Upper lobe of left lung (tissue), 6 donors: ENCODE measurements around the gene ZNF611. TPM values are rescaled to one million over a fixed set of nuclear protein-coding genes. Genes with fewer than 3 reads are reported as not detected.
"Not testable (repeated sequence)": the region's sequence is repeated elsewhere in the genome, so short reads cannot be mapped to it uniquely, and the experiment has no call there.

Experiments used
- ATAC-seq, 2 donors: fragments of 200-7000 bp; cut with Tn5 transposase; one replicate each; pipeline ENCODE4 v1.9.1; 2022; ENCODE audit warnings: mild to moderate bottlenecking in 2 of 2, moderate library complexity in 2 of 2; ENCODE audit not compliant: low FRiP score in 2 of 2
- DNase-seq, 2 donors: peaks; one replicate each; pipeline ENCODE4 v3.0.0-alpha.2; 2019 to 2020
- H3K27ac ChIP-seq, 4 donors: fragments of 200-600 bp; sonication (generic); one replicate each; pipeline ENCODE4 v1.5.1; 2016 to 2019
- H3K27me3 ChIP-seq, 4 donors: fragments of 200-600 bp; sonication (generic); one replicate each; pipeline ENCODE4 v1.5.1; 2017 to 2019
- H3K36me3 ChIP-seq, 4 donors: fragments of 200-600 bp; sonication (generic); one replicate each; pipeline ENCODE4 v1.5.1; 2016 to 2019
- H3K4me1 ChIP-seq, 4 donors: fragments of 200-600 bp; sonication (generic); one replicate each; pipeline ENCODE4 v1.5.1; 2018 to 2019
- H3K4me3 ChIP-seq, 4 donors: fragments of 200-600 bp; sonication (generic); one replicate each; pipeline ENCODE4 v1.5.1; 2017 to 2019; ENCODE audit warnings: mild to moderate bottlenecking in 2 of 4, moderate library complexity in 1 of 4
- H3K9me3 ChIP-seq, 4 donors: fragments of 200-600 bp; sonication (generic); one replicate each; pipeline ENCODE4 v1.5.1; 2018 to 2019
- CTCF ChIP-seq, 6 experiments: fragments of 450-650 bp in 4 of 6; fragments of 200-600 bp in 2 of 6; sonication (generic) in 2 of 6; IDR thresholded peaks; one replicate each; pipeline ENCODE4 v1.5.1; 2016 to 2019; ENCODE audit warnings: antibody characterized with exemption in 6 of 6
- EP300 ChIP-seq, 4 donors: sonication (generic); formaldehyde crosslinking; IDR thresholded peaks; one replicate each; pipeline ENCODE4 v1.5.1; 2017; ENCODE audit warnings: antibody characterized with exemption in 4 of 4, control low read depth in 2 of 4
- POLR2A ChIP-seq, 4 donors: fragments of 450-650 bp; IDR thresholded peaks; one replicate each; pipeline ENCODE4 v1.5.1; 2016 to 2017; ENCODE audit warnings: antibody characterized with exemption in 4 of 4, mild to moderate bottlenecking in 2 of 4
- POLR2AphosphoS5 ChIP-seq, 2 donors: sonication (generic); formaldehyde crosslinking; IDR thresholded peaks; one replicate each; pipeline ENCODE4 v1.5.1; 2017; ENCODE audit warnings: antibody characterized with exemption in 2 of 2
- WGBS, 2 donors: methylation state at CpG; one replicate each; pipeline ENCODE4 v1.1.5; 2017 to 2018; 5-methylcytosine and 5-hydroxymethylcytosine counted together
- total RNA-seq, 6 donors: library from RNA; depleted of rRNA in 4 of 6; stranded (reverse); fragments of >200 nt in 4 of 6; gene quantifications; one replicate each; pipeline versions ENCODE4 v1.1.0 to v1.2.1, GENCODE V29; 2016 to 2021
- donor health status: DM: no; HTN: no; CAD: no; lungs with moderate emphysema.
- donor health status: DM: no; HTN: yes; CAD: no; lungs with severe emphysema.

ZNF611 gene
- total RNA-seq, 6 donors from 2014 or later, result 9.0 to 44.0 (median 20.1) TPM

GRCh38 chr19:52735734-52736133, 890 bp upstream of the ZNF611 start:
- peak; percentile 67 to 77 for ATAC-seq
- 36 to 54% methylated on average over 15 to 18 of the region's 18 CpGs for WGBS, 2 donors
- Histone ChIP-seq H3K36me3 (no peaks in the 10 kb centered on the region), H3K27me3 (no peaks in the 10 kb centered on the region), H3K9me3 (no peaks in the 10 kb centered on the region), H3K4me3 (peak overlapping the region in 3 of 4 donors; percentile 67 to 81 (median 77)), H3K4me1 (peaks cover 7 to 29% (median 13%) of the 10 kb centered on the region in 4 donors), H3K27ac (peak overlapping the region; percentile 89 to 95 (median 90))
- DNase-seq, result peak; percentile 70 to 89
- peak; percentile 38 to 63 for TF ChIP-seq POLR2AphosphoS5 (IDR thresholded peaks at IDR 0.05)
- peak in 1 of 4 donors; percentile 19 for TF ChIP-seq POLR2A (IDR thresholded peaks at IDR 0.05)
- TF ChIP-seq CTCF (IDR thresholded peaks at IDR 0.05), result no peak
- peak in 2 of 4 donors; percentile 35 to 64 for TF ChIP-seq EP300 (IDR thresholded peaks at IDR 0.05)

- ATAC-seq (peak; percentile 37 to 55), DNase-seq (peak in 1 of 2 donors; percentile 86)
- H3K4me1 ChIP-seq, result peaks cover 7 to 29% (median 13%) of the 10 kb centered on the region in 4 donors
- peak overlapping the region; percentile 89 to 95 (median 90) for H3K27ac ChIP-seq
- H3K4me3 ChIP-seq, result peak overlapping the region; percentile 42 to 81 (median 72)
- TF ChIP-seq POLR2A (IDR thresholded peaks at IDR 0.05) (no peak), EP300 (IDR thresholded peaks at IDR 0.05) (no peak), POLR2AphosphoS5 (IDR thresholded peaks at IDR 0.05) (no peak), CTCF (IDR thresholded peaks at IDR 0.05) (no peak)
- H3K9me3 ChIP-seq, result no peaks in the 10 kb centered on the region
- no peaks in the 10 kb centered on the region for H3K36me3 ChIP-seq
- no peaks in the 10 kb centered on the region for H3K27me3 ChIP-seq
- 0 to 1% methylated on average over 28 to 33 of the region's 39 CpGs for WGBS, 2 donors
Measured at GRCh38 chr19:52734331-52734892, 432 bp downstream of the ZNF611 start.

GRCh38 chr19:52726051-52726450, 8.8 kb downstream of the ZNF611 start:
- not testable (repeated sequence) for H3K9me3 ChIP-seq, ATAC-seq, H3K4me3 ChIP-seq, H3K4me1 ChIP-seq, H3K27ac ChIP-seq, H3K27me3 ChIP-seq
- peaks cover 6 to 57% (median 41%) of the 10 kb centered on the region in 4 donors for H3K36me3 ChIP-seq
- 97 to 98% methylated on average over 16 of the region's 16 CpGs for WGBS, 2 donors
- peak in 1 of 2 donors; percentile 30 for DNase-seq

- H3K36me3 ChIP-seq, result peaks cover 6 to 62% (median 46%) of the 10 kb centered on the region in 4 donors
- no peak for ATAC-seq
- peaks cover 0 to 5% (median 2%) of the 10 kb centered on the region in 4 donors for H3K9me3 ChIP-seq
- no peak overlapping the region for H3K27ac ChIP-seq
- H3K27me3 ChIP-seq, result no peaks in the 10 kb centered on the region
- 92 to 97% methylated on average over 11 to 24 of the region's 24 CpGs for WGBS, 2 donors
- H3K4me3 ChIP-seq, result no peak overlapping the region
- H3K4me1 ChIP-seq, result no peaks in the 10 kb centered on the region
- TF ChIP-seq POLR2AphosphoS5 (IDR thresholded peaks at IDR 0.05) (no peak), CTCF (IDR thresholded peaks at IDR 0.05) (no peak), EP300 (IDR thresholded peaks at IDR 0.05) (no peak), POLR2A (IDR thresholded peaks at IDR 0.05) (no peak)
- DNase-seq, result peak in 1 of 2 donors; percentile 70
Measured at GRCh38 chr19:52725528-52725961, 9.3 kb downstream of the ZNF611 start.

GRCh38 chr19:52724701-52725514, 9.9 kb downstream of the ZNF611 start:
- Histone ChIP-seq H3K9me3 (peaks cover 0 to 10% (median 4%) of the 10 kb centered on the region in 4 donors), H3K4me3 (no peak overlapping the region), H3K27ac (no peak overlapping the region), H3K36me3 (peaks cover 6 to 69% (median 52%) of the 10 kb centered on the region in 4 donors), H3K4me1 (no peaks in the 10 kb centered on the region), H3K27me3 (no peaks in the 10 kb centered on the region)
- TF ChIP-seq POLR2A (IDR thresholded peaks at IDR 0.05), result no peak
- TF ChIP-seq CTCF (IDR thresholded peaks at IDR 0.05), result no peak
- no peak for TF ChIP-seq POLR2AphosphoS5 (IDR thresholded peaks at IDR 0.05)
- 91 to 92% methylated on average over 17 to 23 of the region's 23 CpGs for WGBS, 2 donors
- ATAC-seq (no peak), DNase-seq (peak in 1 of 2 donors; percentile 59)

- ATAC-seq, H3K4me3 ChIP-seq, H3K4me1 ChIP-seq, H3K27ac ChIP-seq, DNase-seq, H3K27me3 ChIP-seq: not testable (repeated sequence)
- WGBS, 2 donors, result 75 to 79% methylated on average over 7 to 9 of the region's 9 CpGs
- H3K9me3 ChIP-seq, result peaks cover 0 to 10% (median 4%) of the 10 kb centered on the region in 4 donors
- peaks cover 6 to 73% (median 52%) of the 10 kb centered on the region in 4 donors for H3K36me3 ChIP-seq
Measured at GRCh38 chr19:52723907-52724598, 10.8 kb downstream of the ZNF611 start.
